Measurements from ENCODE around the gene POM121.
"Not testable (repeated sequence)": the region's sequence is repeated elsewhere in the genome, so short reads cannot be mapped to it uniquely, and the experiment has no call there.

POM121 gene

GRCh38 chr7:72924733-72925545 lies at the start of gene POM121:
POM121 (plus strand) TSS chr7:72925095; CDS start chr7:72925122, 27 bp downstream.
- DNase-seq (ENCODE audit: low read depth), result peak; percentile 54

DNA sequence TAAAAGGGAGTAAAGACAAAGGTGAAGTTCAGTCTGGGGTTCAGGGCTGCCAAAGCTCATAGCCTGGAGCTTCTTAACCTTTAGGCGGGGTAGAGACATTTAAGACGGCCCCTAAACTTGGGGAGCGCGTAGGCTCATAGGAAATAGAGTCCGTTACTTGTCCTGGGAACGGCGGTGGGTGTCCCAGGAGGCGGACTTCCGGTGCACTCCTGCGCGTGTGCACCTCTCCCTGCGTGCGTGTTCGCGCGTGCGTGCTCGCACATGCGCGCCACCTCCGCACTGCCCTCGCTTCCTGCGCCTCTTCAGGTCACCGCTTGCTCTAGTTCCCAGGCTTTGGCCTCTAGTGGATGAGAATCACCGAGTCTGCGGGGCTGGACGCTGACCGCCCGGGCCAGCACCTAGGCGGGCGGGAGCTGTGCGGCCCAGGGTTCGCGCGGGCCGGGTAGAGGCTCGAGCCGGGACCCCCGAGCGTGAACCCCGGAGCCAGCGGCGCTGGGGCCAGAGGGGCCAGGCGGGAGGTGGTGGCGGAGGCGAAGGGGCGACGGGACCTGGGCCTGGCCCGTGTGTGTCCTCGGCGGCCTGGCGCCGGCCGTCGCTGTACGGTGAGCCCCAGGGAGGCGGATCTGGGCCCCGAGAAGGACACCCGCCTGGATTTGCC lies 45.7 kb upstream of the POM121 start:
- DNase-seq (ENCODE audit: low read depth), result peak; percentile 60

GRCh38 chr7:72879737-72880215 lies 45.1 kb upstream of the POM121 start:
- DNase-seq (ENCODE audit: low read depth), result peak; percentile 26

GRCh38 chr7:72891750-72892149 lies 33.1 kb upstream of the POM121 start:
- DNase-seq (ENCODE audit: low read depth), result not testable (repeated sequence)

GRCh38 chr7:72904740-72905139 lies 20.2 kb upstream of the POM121 start:
- not testable (repeated sequence) for DNase-seq (ENCODE audit: low read depth)

DNA sequence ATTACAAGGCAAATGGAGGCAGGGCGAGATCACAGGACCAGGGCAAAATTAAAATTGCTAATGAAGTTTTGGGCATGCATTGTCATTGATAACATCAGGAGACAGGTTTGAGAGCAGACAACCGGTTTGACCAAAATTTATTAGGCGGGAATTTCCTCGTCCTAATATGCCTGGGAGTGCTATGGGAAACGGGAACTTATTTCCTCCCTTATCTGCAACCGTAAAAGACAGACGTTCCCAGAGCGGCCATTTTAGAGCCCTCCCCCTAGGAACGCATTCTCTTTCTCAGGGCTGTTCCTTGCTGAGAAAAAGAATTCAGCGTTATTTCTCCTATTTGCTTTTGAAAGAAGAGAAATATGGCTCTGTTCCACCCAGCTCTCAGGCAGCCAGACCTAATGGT lies 16.5 kb upstream of the POM121 start:
- DNase-seq (ENCODE audit: low read depth), result not testable (repeated sequence)

DNA sequence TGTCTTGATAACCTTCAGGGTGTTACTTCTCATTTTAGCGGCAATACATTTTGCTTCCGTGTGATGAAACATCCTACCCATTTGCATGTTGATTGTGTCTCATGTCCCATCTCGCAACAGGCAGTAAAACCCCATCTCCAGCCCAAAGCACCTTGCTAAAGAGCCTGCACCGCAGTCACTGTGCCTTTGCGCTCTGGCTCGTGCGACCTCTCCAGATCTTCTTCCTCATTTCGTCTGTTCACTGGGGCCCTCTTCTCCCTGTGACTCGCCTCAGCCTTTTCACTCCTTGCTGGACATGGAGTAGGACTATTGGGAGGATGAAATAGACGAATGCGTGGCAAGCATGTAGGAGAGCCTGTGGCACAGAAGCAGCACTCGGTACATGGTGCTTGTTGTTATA lies 13.5 kb upstream of the POM121 start:
- not testable (repeated sequence) for DNase-seq (ENCODE audit: low read depth)

GRCh38 chr7:72913750-72914149 lies 11.1 kb upstream of the POM121 start:
- DNase-seq (ENCODE audit: low read depth), result not testable (repeated sequence)

- DNase-seq (ENCODE audit: low read depth), result not testable (repeated sequence)
Observed at GRCh38 chr7:72914756-72915525, 10.0 kb upstream of the POM121 start.

DNA sequence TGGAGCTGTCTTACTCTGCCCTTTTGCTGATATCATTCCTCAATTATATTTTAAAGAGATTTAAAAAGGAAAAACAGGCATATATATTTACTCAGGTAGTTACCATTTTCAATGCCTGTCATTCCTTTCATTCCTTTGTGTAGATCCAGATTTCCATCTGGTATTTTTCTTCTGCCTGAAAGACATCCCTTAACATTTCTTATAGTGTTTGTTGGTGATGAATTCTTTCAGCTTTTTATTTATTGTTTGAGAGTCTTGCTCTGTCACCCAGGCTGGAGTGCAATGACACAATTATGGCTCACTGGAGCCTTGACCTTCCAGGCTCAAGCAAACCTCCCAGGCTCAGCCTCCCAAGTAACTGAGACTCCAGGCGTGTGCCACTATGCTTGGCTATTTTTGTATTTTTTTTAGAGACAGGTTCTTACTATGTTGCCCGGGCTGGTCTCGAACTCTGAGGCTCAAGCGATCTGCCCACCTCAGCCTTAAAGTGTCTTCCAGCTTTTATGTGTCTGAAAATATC lies 5.6 kb upstream of the POM121 start:
- no peak for DNase-seq (ENCODE audit: low read depth)

DNA sequence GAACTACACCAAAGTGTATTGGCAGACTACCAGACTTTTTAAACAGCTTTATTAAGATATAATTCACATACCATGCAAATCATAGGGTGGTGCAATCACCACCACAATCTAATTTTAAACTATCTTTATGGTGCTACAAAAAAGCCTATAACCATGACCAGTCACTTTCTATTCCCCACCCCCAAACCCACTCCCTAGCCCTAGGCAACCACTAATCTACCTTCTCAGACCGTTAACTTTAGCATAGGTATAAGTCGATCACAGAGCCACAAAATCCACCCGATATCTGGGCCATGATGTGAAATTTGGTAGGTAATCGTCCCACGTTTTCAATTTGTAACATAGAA lies 536 bp upstream of the POM121 start:
- no peak for DNase-seq (ENCODE audit: low read depth)

GRCh38 chr7:72925546-72926120 lies 738 bp downstream of the POM121 start:
- no peak for DNase-seq (ENCODE audit: low read depth)

DNA sequence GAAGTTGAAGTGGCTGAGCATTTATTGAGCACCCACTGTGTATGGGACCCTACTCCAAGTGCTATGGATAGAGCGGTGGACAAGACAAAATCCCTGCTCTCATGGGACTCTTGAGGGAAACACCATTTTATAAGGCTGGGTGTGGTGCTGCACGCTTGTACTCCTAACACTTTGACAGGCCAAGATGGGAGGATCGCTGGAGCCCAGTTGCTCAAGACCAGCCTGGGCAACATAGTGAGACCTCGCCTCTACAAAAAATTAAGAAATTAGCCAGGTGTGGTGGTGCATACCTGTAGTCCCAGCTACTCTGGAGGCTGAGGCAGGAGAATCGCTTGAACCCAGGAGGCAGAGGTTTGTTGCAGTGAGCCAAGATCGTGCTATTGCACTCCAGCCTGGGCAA lies 2.9 kb downstream of the POM121 start:
- not testable (repeated sequence) for DNase-seq (ENCODE audit: low read depth)

GRCh38 chr7:72928216-72928615 lies 3.3 kb downstream of the POM121 start:
- not testable (repeated sequence) for DNase-seq (ENCODE audit: low read depth)

GRCh38 chr7:72942022-72942705 lies 17.3 kb downstream of the POM121 start:
- not testable (repeated sequence) for DNase-seq (ENCODE audit: low read depth)

DNA sequence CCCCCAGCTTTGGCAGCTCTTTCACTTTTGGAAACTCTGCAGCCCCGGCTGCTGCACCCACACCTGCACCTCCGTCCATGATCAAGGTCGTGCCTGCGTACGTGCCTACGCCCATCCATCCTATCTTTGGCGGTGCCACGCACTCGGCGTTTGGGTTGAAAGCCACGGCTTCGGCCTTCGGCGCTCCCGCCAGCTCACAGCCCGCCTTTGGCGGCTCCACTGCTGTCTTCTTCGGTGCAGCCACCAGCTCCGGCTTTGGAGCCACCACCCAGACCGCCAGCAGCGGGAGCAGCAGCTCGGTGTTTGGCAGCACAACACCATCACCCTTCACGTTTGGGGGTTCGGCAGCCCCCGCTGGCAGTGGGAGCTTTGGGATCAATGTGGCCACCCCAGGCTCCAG lies 18.1 kb downstream of the POM121 start:
- DNase-seq (ENCODE audit: low read depth), result not testable (repeated sequence)

DNA sequence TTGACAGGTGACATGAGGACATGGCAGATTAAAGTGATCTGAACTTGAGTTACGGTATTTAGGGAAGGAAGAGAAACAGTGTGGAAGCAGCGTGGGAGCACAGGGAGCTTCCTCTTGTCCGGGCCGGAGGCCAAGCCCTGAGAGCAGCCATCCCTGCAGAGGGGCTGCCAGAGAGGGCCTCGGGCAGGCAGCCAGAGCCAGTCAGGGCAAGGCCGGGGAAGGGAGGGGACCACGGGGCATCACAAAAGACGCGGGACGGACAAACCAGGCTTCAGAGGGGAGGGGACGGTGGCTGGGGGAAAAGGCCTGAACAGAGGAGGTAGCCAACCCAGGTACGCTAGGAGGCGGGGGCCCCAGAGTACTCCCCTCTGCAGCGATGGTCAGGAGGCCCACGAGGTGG lies 20.0 kb downstream of the POM121 start:
- not testable (repeated sequence) for DNase-seq (ENCODE audit: low read depth)

DNA sequence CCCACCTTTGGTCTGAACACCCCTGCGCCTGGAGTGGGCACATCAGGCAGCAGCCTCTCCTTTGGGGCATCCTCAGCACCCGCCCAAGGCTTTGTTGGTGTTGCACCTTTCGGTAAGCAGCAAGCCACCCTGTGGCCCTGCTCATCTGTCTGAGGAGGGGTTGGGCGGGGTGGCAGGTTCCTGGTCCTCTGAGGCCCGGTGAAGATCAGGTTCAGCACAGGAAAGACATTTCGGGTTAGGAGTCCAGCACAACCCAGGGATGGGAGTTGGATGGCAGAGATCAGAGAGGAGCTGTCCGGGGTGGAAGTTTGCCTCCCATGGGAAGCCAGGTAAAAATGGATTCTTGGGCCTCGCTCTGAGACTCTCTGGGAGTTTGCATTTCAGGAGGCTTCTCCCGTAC lies 20.7 kb downstream of the POM121 start:
- not testable (repeated sequence) for DNase-seq (ENCODE audit: low read depth)

GRCh38 chr7:72946130-72946745 lies 21.3 kb downstream of the POM121 start:
- DNase-seq (ENCODE audit: low read depth), result not testable (repeated sequence)

- DNase-seq (ENCODE audit: low read depth), result not testable (repeated sequence)
Observed at GRCh38 chr7:72948714-72949113, 23.8 kb downstream of the POM121 start.

- not testable (repeated sequence) for DNase-seq (ENCODE audit: low read depth)
Observed at GRCh38 chr7:72949276-72949675, 24.4 kb downstream of the POM121 start.

All from GM04504 (cell line).